Gastrocnemius medialis (tissue), 4 donors: Measurements from ENCODE around the gene GCAT.

Experiments
- CTCF ChIP-seq, 5 experiments: fragments of 450-650 bp in 3 of 5; fragments of 200-600 bp in 2 of 5; sonication (generic) in 2 of 5; IDR thresholded peaks in 4 of 5; conservative IDR thresholded peaks in 1 of 5; 1 replicate in 4 of 5; 2 replicates in 1 of 5; pipeline ENCODE4 v1.5.1; 2016 to 2019; ENCODE audit warnings: antibody characterized with exemption in 5 of 5, mild to moderate bottlenecking in 3 of 5, moderate library complexity in 3 of 5
- POLR2A ChIP-seq, 2 donors: fragments of 450-650 bp; IDR thresholded peaks; one replicate each; pipeline ENCODE4 v1.6.1; 2017; ENCODE audit warnings: antibody characterized with exemption in 2 of 2, mild to moderate bottlenecking in 2 of 2, moderate library complexity in 2 of 2

- TF ChIP-seq CTCF (IDR thresholded peaks at IDR 0.05 in 4 of 5, conservative IDR thresholded peaks at IDR 0.05 in 1 of 5) (no peak), POLR2A (IDR thresholded peaks at IDR 0.05) (no peak)
These were observed 12.6 kb downstream of the GCAT start for GRCh38 chr22:37820350-37820749.
